Liver (tissue), 9 donors: ENCODE results near the gene LDLRAD4. TPM values are rescaled to one million over a fixed set of nuclear protein-coding genes. Genes with fewer than 3 reads are reported as not detected.

Source experiments
- DNase-seq: peaks from one replicate; pipeline ENCODE4 v3.0.0-alpha.2; 2017; ENCODE audit warnings: low spot score
- H3K27ac ChIP-seq, 2 donors: one replicate each; pipeline ENCODE4 v1.7.0; 2013; ENCODE audit warnings: inconsistent platforms in 2 of 2, low read length in 2 of 2, control low read depth in 1 of 2, low read depth in 1 of 2, mild to moderate bottlenecking in 1 of 2
- H3K27me3 ChIP-seq, 4 donors: one replicate each; pipeline versions ENCODE4 v1.6.1 to v1.7.0; 2013; ENCODE audit warnings: low read length in 3 of 4, inconsistent platforms in 1 of 4, mild to moderate bottlenecking in 1 of 4, moderate library complexity in 1 of 4; ENCODE audit not compliant: control insufficient read depth in 4 of 4, insufficient read depth in 4 of 4
- H3K36me3 ChIP-seq, 4 donors: one replicate each; pipeline versions ENCODE4 v1.6.1 to v1.7.0; 2013; ENCODE audit warnings: low read length in 3 of 4, mild to moderate bottlenecking in 3 of 4, low read depth in 1 of 4, moderate library complexity in 1 of 4; ENCODE audit not compliant: control insufficient read depth in 4 of 4, insufficient read depth in 3 of 4
- H3K4me1 ChIP-seq, 4 donors: one replicate each; pipeline versions ENCODE4 v1.6.1 to v1.7.0; 2013; ENCODE audit warnings: low read length in 3 of 4, mild to moderate bottlenecking in 3 of 4, moderate library complexity in 1 of 4; ENCODE audit not compliant: control insufficient read depth in 4 of 4, insufficient read depth in 4 of 4
- H3K4me3 ChIP-seq, 3 donors: one replicate each; pipeline versions ENCODE4 v1.6.1 to v1.7.0; 2013; ENCODE audit warnings: low read length in 3 of 3, control low read depth in 1 of 3, low read depth in 1 of 3, mild to moderate bottlenecking in 1 of 3
- H3K9ac ChIP-seq, 2 donors: one replicate each; pipeline ENCODE4 v1.7.0; 2013; ENCODE audit warnings: low read length in 2 of 2, mild to moderate bottlenecking in 2 of 2, moderate library complexity in 2 of 2, control low read depth in 1 of 2, low read depth in 1 of 2
- H3K9me3 ChIP-seq, 4 donors: one replicate each; pipeline versions ENCODE4 v1.6.1 to v1.7.0; 2013; ENCODE audit warnings: low read length in 3 of 4; ENCODE audit not compliant: control insufficient read depth in 4 of 4
- EGR1 ChIP-seq, 2 donors: IDR thresholded peaks; 2 replicates each; pipeline ENCODE4 v1.6.1; 2016 to 2018; ENCODE audit warnings: antibody characterized with exemption in 2 of 2, low read depth in 2 of 2
- FOXA1 ChIP-seq: IDR thresholded peaks from 2 replicates; pipeline ENCODE4 v1.6.1; 2016; ENCODE audit warnings: antibody characterized with exemption
- FOXA2 ChIP-seq: IDR thresholded peaks from 2 replicates; pipeline ENCODE4 v1.6.1; 2016; ENCODE audit warnings: antibody characterized with exemption
- GABPA ChIP-seq, 2 donors: IDR thresholded peaks in 1 of 2; conservative IDR thresholded peaks in 1 of 2; 2 replicates each; pipeline ENCODE4 v1.6.1; 2016; ENCODE audit warnings: antibody characterized with exemption in 2 of 2, mild to moderate bottlenecking in 1 of 2, moderate library complexity in 1 of 2
- HNF4A ChIP-seq, 2 donors: conservative IDR thresholded peaks; 2 replicates each; pipeline ENCODE4 v1.6.1; 2016; ENCODE audit warnings: antibody characterized with exemption in 2 of 2, mild to moderate bottlenecking in 2 of 2
- HNF4G ChIP-seq: IDR thresholded peaks from 2 replicates; pipeline ENCODE4 v1.6.1; 2016; ENCODE audit warnings: antibody characterized with exemption
- JUND ChIP-seq, 2 donors: IDR thresholded peaks; 2 replicates each; pipeline ENCODE4 v1.6.1; 2016; ENCODE audit warnings: antibody characterized with exemption in 2 of 2
- NR2F2 ChIP-seq: IDR thresholded peaks from 2 replicates; pipeline ENCODE4 v1.6.1; 2016; ENCODE audit warnings: antibody characterized with exemption
- RAD21 ChIP-seq, 2 donors: IDR thresholded peaks; 2 replicates each; pipeline ENCODE4 v1.6.1; 2016; ENCODE audit warnings: antibody characterized with exemption in 2 of 2, mild to moderate bottlenecking in 2 of 2
- REST ChIP-seq: IDR thresholded peaks from 2 replicates; pipeline ENCODE4 v1.6.1; 2016; ENCODE audit warnings: antibody characterized with exemption, mild to moderate bottlenecking
- RXRA ChIP-seq, 2 donors: IDR thresholded peaks; 2 replicates each; pipeline ENCODE4 v1.6.1; 2017 to 2018; ENCODE audit warnings: antibody characterized with exemption in 2 of 2, mild to moderate bottlenecking in 1 of 2
- YY1 ChIP-seq: IDR thresholded peaks from 2 replicates; pipeline ENCODE4 v1.6.1; 2016; ENCODE audit warnings: antibody characterized with exemption, mild to moderate bottlenecking
- ZBTB33 ChIP-seq: IDR thresholded peaks from 2 replicates; pipeline ENCODE4 v1.6.1; 2016; ENCODE audit warnings: antibody characterized with exemption
- WGBS: extraction: QIAGEN DNeasy Blood & Tissue Kit; methylation state at CpG from one replicate; pipeline ENCODE4 v1.1.7; 2013; 5-methylcytosine and 5-hydroxymethylcytosine counted together
- polyA plus RNA-seq, 2 donors: library from polyadenylated mRNA; stranded (reverse) in 1 of 2; unstranded in 1 of 2; fragments of 200-250 nt in 1 of 2; fragments of >200 nt in 1 of 2; fragmentation: Nextera tagmentation in 1 of 2; extraction: Ambion mirVana in 1 of 2; gene quantifications; one replicate each; pipeline versions ENCODE4 v1.2.1 to v1.2.3, GENCODE V29; 2013 to 2015
- total RNA-seq, 2 donors: library from RNA; depleted of rRNA; stranded (reverse); fragments of >200 nt; gene quantifications; one replicate each; pipeline ENCODE4 v1.2.3, GENCODE V29; 2014
- TF ChIP-seq, protein P1 (sequence below): IDR thresholded peaks from 2 replicates; pipeline ENCODE4 v1.6.1; 2016; ENCODE audit warnings: antibody characterized with exemption
- TF ChIP-seq, protein P2 (sequence below): fragments of 150-350 bp; IDR thresholded peaks from 2 replicates; pipeline ENCODE4 v1.5.1; 2017; ENCODE audit warnings: improper control_type of control experiment, low read depth, low read length; ENCODE audit not compliant: missing input control
- donor health status: healthy.
- donor health status: healthy.
- donor health status: healthy.
- donor health status: healthy.
- donor health status: healthy.

The LDLRAD4 gene
- total and polyA plus RNA-seq, 4 donors = 4.8 to 41.7 (median 12.7) TPM

GRCh38 chr18:13642440-13642827 lies 423.9 kb downstream of the LDLRAD4 start:
- TF ChIP-seq, protein P1, sequence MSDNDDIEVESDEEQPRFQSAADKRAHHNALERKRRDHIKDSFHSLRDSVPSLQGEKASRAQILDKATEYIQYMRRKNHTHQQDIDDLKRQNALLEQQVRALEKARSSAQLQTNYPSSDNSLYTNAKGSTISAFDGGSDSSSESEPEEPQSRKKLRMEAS = no peak
- no peak for TF ChIP-seq FOXA2
- TF ChIP-seq HNF4G = no peak
- TF ChIP-seq YY1 = no peak
- TF ChIP-seq ZBTB33 = no peak
- TF ChIP-seq, protein P2, sequence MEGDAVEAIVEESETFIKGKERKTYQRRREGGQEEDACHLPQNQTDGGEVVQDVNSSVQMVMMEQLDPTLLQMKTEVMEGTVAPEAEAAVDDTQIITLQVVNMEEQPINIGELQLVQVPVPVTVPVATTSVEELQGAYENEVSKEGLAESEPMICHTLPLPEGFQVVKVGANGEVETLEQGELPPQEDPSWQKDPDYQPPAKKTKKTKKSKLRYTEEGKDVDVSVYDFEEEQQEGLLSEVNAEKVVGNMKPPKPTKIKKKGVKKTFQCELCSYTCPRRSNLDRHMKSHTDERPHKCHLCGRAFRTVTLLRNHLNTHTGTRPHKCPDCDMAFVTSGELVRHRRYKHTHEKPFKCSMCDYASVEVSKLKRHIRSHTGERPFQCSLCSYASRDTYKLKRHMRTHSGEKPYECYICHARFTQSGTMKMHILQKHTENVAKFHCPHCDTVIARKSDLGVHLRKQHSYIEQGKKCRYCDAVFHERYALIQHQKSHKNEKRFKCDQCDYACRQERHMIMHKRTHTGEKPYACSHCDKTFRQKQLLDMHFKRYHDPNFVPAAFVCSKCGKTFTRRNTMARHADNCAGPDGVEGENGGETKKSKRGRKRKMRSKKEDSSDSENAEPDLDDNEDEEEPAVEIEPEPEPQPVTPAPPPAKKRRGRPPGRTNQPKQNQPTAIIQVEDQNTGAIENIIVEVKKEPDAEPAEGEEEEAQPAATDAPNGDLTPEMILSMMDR = no peak
- TF ChIP-seq RXRA (IDR thresholded peaks at IDR 0.05) = no peak
- no peak for TF ChIP-seq EGR1 (IDR thresholded peaks at IDR 0.05; ENCODE audit: low read depth in 2 of 2)
- TF ChIP-seq RAD21 (IDR thresholded peaks at IDR 0.05) = no peak
- no peak for TF ChIP-seq JUND (IDR thresholded peaks at IDR 0.05)
- TF ChIP-seq FOXA1 = no peak
- Histone ChIP-seq H3K27ac (no peak overlapping the region), H3K27me3 (no peaks in the 10 kb centered on the region), H3K36me3 (peaks cover 0 to 14% (median 11%) of the 10 kb centered on the region in 4 donors), H3K4me1 (no peaks in the 10 kb centered on the region), H3K4me3 (no peak overlapping the region), H3K9me3 (no peaks in the 10 kb centered on the region), H3K9ac (no peak overlapping the region)
- DNase-seq = no peak
- 94% methylated on average over 15 of the region's 15 CpGs for WGBS

DNA sequence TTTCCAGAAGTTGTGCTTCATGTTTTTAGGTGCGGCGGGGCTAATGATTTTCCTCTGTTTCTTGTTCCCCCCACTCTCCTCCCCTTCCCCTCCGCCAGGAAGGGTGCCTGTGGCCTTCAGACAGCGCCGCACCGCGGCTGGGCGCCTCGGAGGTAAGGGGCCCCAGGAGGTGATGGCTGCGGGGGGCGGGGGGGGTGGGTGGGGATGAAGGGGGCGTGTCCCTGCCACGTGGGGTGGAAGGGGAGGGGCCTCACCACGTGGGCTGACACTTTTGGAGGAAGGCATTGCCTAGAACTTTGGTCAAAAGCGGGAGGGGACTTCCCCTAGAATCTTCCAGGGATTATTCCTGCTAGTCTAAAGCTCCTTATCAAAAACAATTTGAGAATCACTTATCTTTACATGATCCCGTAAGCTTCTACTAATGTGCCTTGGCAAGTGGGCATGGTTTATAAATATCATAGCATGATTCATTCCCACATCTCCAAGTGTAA lies 424.7 kb downstream of the LDLRAD4 start:
- no peak overlapping the region for H3K9ac ChIP-seq
- H3K9me3 ChIP-seq = no peaks in the 10 kb centered on the region
- DNase-seq = no peak
- TF ChIP-seq YY1 (no peak), HNF4G (no peak), NR2F2 (no peak), HNF4A (conservative IDR thresholded peaks at IDR 0.05) (no peak), GABPA (IDR thresholded peaks at IDR 0.05 in 1 of 2, conservative IDR thresholded peaks at IDR 0.05 in 1 of 2) (no peak)
- no peaks in the 10 kb centered on the region for H3K4me1 ChIP-seq
- H3K27me3 ChIP-seq = no peaks in the 10 kb centered on the region
- no peak overlapping the region for H3K27ac ChIP-seq
- H3K4me3 ChIP-seq = no peak overlapping the region
- H3K36me3 ChIP-seq = peaks cover 0 to 14% (median 11%) of the 10 kb centered on the region in 4 donors
- 87% methylated on average over 16 of the region's 16 CpGs for WGBS

- H3K36me3 ChIP-seq = peaks cover 0 to 11% (median 11%) of the 10 kb centered on the region in 4 donors
- no peak overlapping the region for H3K27ac ChIP-seq
- H3K4me3 ChIP-seq = no peak overlapping the region
- H3K4me1 ChIP-seq = peaks cover 0 to 4% (median 0%) of the 10 kb centered on the region in 4 donors
- no peaks in the 10 kb centered on the region for H3K27me3 ChIP-seq
- no peak for DNase-seq
- no peak overlapping the region for H3K9ac ChIP-seq
- WGBS = 98% methylated on average over 16 of the region's 16 CpGs
- H3K9me3 ChIP-seq = no peaks in the 10 kb centered on the region
- TF ChIP-seq REST = no peak
- no peak for TF ChIP-seq GABPA (IDR thresholded peaks at IDR 0.05 in 1 of 2, conservative IDR thresholded peaks at IDR 0.05 in 1 of 2)
- no peak for TF ChIP-seq EGR1 (IDR thresholded peaks at IDR 0.05; ENCODE audit: low read depth in 2 of 2)
These were observed 426.5 kb downstream of the LDLRAD4 start for GRCh38 chr18:13645093-13645492.
